ENCODE data around the gene RETREG3. TPM values are rescaled to one million over a fixed set of nuclear protein-coding genes. Genes with fewer than 3 reads are reported as not detected.

RETREG3 gene
- total and polyA plus RNA-seq, 2 of the 4 experiments (the other 2 are of a cell fraction) = 18.1 to 44.1 TPM

- BruUV-seq (replicated peaks) = no TSS peak
- Histone ChIP-seq H3K4me1 (ENCODE audit: control insufficient read depth, insufficient read depth, low read length) (no peaks in the 10 kb centered on the region), H3K79me1 (ENCODE audit: low read depth in 1 of 2, low read length in 2 of 2) (no peaks in the 10 kb centered on the region), H3K18ac (ENCODE audit: low read depth, low read length) (no peak overlapping the region), H3K36me3 (ENCODE audit: control insufficient read depth, insufficient read depth, low read length) (no peaks in the 10 kb centered on the region), H3K4ac (ENCODE audit: low read depth, low read length) (no peak overlapping the region), H3K27ac (ENCODE audit: insufficient read depth, low read length) (no peak overlapping the region), H3K56ac (ENCODE audit: extremely low read depth, insufficient read depth, low read length) (no peak overlapping the region), H3K9ac (ENCODE audit: low read depth, low read length) (no peak overlapping the region), H4K5ac (ENCODE audit: low read depth, low read length) (no peak overlapping the region), H4K20me1 (ENCODE audit: insufficient read depth, low read length) (no peaks in the 10 kb centered on the region), H4K8ac (ENCODE audit: low read depth in 2 of 2, low read length in 2 of 2) (no peak overlapping the region), H2AK5ac (ENCODE audit: low read depth, low read length) (no peak overlapping the region), H4K91ac (ENCODE audit: insufficient read depth, low read depth, low read length) (no peak overlapping the region), H2AK9ac (replicated peaks; ENCODE audit: low read depth, low read length, poor library complexity) (no peak overlapping the region), H2BK5ac (ENCODE audit: low read depth, low read length, poor library complexity, severe bottlenecking) (no peak overlapping the region), H3K4me2 (ENCODE audit: low read depth, low read length) (no peak overlapping the region), H2BK120ac (ENCODE audit: low read depth, low read length) (no peak overlapping the region), H3K9me1 (ENCODE audit: insufficient read depth, low read length) (no peaks in the 10 kb centered on the region), H3K14ac (replicated peaks; ENCODE audit: low read depth, low read length) (no peak overlapping the region), H3K23ac (ENCODE audit: low read depth, low read length) (no peak overlapping the region), H2BK20ac (ENCODE audit: low read depth, low read length) (no peak overlapping the region), H2BK15ac (ENCODE audit: low read depth, low read length) (no peak overlapping the region), H3K9me3 (ENCODE audit: control insufficient read depth, insufficient read depth, low read length) (no peaks in the 10 kb centered on the region), H3K27me3 (ENCODE audit: control insufficient read depth, insufficient read depth, low read length) (peaks cover 8% of the 10 kb centered on the region), H3K4me3 (ENCODE audit: insufficient read depth, low read depth, low read length) (no peak overlapping the region), H2AFZ (replicated peaks; ENCODE audit: low read length, poor library complexity) (no peak overlapping the region)
- ChIA-PET POLR2A (ENCODE audit: unreplicated experiment) (no interaction called here), CTCF (interaction anchor here (0.7 kb wide), 1 partner anchor 60 kb away, joined by 3 read pairs; no protein-coding TSS in a partner anchor)
- no CpG with 5 or more reads among the region's 2 CpGs for WGBS, 2 experiments (ENCODE audit: extremely low coverage in 2 of 2, insufficient read length in 1 of 2)
- dilution Hi-C loops (cut with HindIII; ENCODE audit: low sequenced_read_pairs, unreplicated experiment) = no loop called here
- in situ Hi-C loops (cut with MboI; ENCODE audit: low sequenced_read_pairs) = no loop called here
- no peak for ATAC-seq (ENCODE audit: low read depth)
- intact Hi-C loops (cut with micrococcal nuclease) = no loop called here
- TF ChIP-seq MXI1 (IDR thresholded peaks at IDR 0.05; ENCODE audit: borderline replicate concordance, low read depth, low read length) (no peak), RAD21 (IDR thresholded peaks at IDR 0.05; ENCODE audit: low read length) (no peak), POLR2A (IDR thresholded peaks at IDR 0.05; ENCODE audit: low read depth, low read length) (no peak), CHD1 (IDR thresholded peaks at IDR 0.05; ENCODE audit: low read depth, low read length) (no peak), SMC3 (IDR thresholded peaks at IDR 0.05; ENCODE audit: low read depth, low read length) (no peak), RFX5 (IDR thresholded peaks at IDR 0.05; ENCODE audit: low read depth, low read length) (no peak), CTCF (conservative IDR thresholded peaks at IDR 0.05; ENCODE audit: low read depth, low read length) (no peak), ELK1 (IDR thresholded peaks at IDR 0.05; ENCODE audit: borderline replicate concordance, low read depth, low read length) (no peak), MAZ (IDR thresholded peaks at IDR 0.05; ENCODE audit: borderline replicate concordance, low read depth, low read length) (no peak), NFE2L2 (IDR thresholded peaks at IDR 0.05; ENCODE audit: low read depth, low read length) (no peak), CEBPB (IDR thresholded peaks at IDR 0.05; ENCODE audit: low read depth, low read length) (no peak), MAFK (IDR thresholded peaks at IDR 0.05; ENCODE audit: low read depth, low read length) (no peak), USF2 (IDR thresholded peaks at IDR 0.05; ENCODE audit: low read depth, low read length) (no peak), FOS (IDR thresholded peaks at IDR 0.05; ENCODE audit: low read depth, low read length) (no peak), RCOR1 (IDR thresholded peaks at IDR 0.05; ENCODE audit: insufficient replicate concordance, low read length) (no peak)
- no peak for DNase-seq
These were observed 14.1 kb upstream of the RETREG3 start for GRCh38 chr17:42623271-42623670.

All from IMR-90 (cell line).